ENCODE data around the gene LDB3. TPM values are rescaled to one million over a fixed set of nuclear protein-coding genes. Genes with fewer than 3 reads are reported as not detected.
A peak's percentile ranks its signal among the peaks of the same experiment; 100 is the strongest.
"Not testable (repeated sequence)": the region's sequence is repeated elsewhere in the genome, so short reads cannot be mapped to it uniquely, and the experiment has no call there.

The LDB3 gene
- 1.2 TPM for polyA plus RNA-seq (ENCODE audit: insufficient read length)
- long read RNA-seq, donor 1: 0 reads
- long read RNA-seq, donor 2: 0 reads
- long read RNA-seq, donor 3: 0 reads
- long read RNA-seq, donor 4: 0 reads
- long read RNA-seq, donor 5: 0 reads
- long read RNA-seq, donor 6: 0 reads
- long read RNA-seq, donor 7: 0 reads
- long read RNA-seq, donor 8: 0 reads

GRCh38 chr10:86668297-86669165 lies at the start of gene LDB3:
LDB3 (plus strand) TSS chr10:86668511; CDS start chr10:86668692, 181 bp downstream.
- DNase-seq: no peak

GRCh38 chr10:86628311-86628710 lies 40.0 kb upstream of the LDB3 start:
- DNase-seq: no peak

- DNase-seq: no peak
Observed at GRCh38 chr10:86630079-86630478, 38.2 kb upstream of the LDB3 start.

GRCh38 chr10:86632009-86632800 lies 36.1 kb upstream of the LDB3 start:
- DNase-seq: peak; percentile 24

- peak; percentile 25 for DNase-seq
Observed at GRCh38 chr10:86632951-86633350, 35.4 kb upstream of the LDB3 start.

GRCh38 chr10:86635402-86635801 lies 32.9 kb upstream of the LDB3 start:
- no peak for DNase-seq

- no peak for DNase-seq
Observed at GRCh38 chr10:86636311-86636710, 32.0 kb upstream of the LDB3 start.

GRCh38 chr10:86642021-86642420 lies 26.3 kb upstream of the LDB3 start:
- no peak for DNase-seq

GRCh38 chr10:86642499-86642898 lies 25.8 kb upstream of the LDB3 start:
- no peak for DNase-seq

GRCh38 chr10:86644152-86644793 lies 24.0 kb upstream of the LDB3 start:
- no peak for DNase-seq

GRCh38 chr10:86644794-86645445 lies 23.4 kb upstream of the LDB3 start:
- DNase-seq: no peak

GRCh38 chr10:86645621-86646165 lies 22.6 kb upstream of the LDB3 start:
- DNase-seq: not testable (repeated sequence)

- DNase-seq: no peak
Observed at GRCh38 chr10:86646532-86646931, 21.8 kb upstream of the LDB3 start.

GRCh38 chr10:86646933-86647332 lies 21.4 kb upstream of the LDB3 start:
- DNase-seq: no peak

- DNase-seq: no peak
Observed at GRCh38 chr10:86647773-86648703, 20.3 kb upstream of the LDB3 start.

- no peak for DNase-seq
Observed at GRCh38 chr10:86648704-86649427, 19.4 kb upstream of the LDB3 start.

- DNase-seq: no peak
Observed at GRCh38 chr10:86649471-86650150, 18.7 kb upstream of the LDB3 start.

GRCh38 chr10:86650151-86650550 lies 18.2 kb upstream of the LDB3 start:
- DNase-seq: no peak

- DNase-seq: no peak
Observed at GRCh38 chr10:86651021-86651471, 17.3 kb upstream of the LDB3 start.

All from left kidney (tissue), 8 donors.